Measurements from ENCODE around the gene FBXL17.

The FBXL17 gene

GRCh38 chr5:108061941-108062340 lies 320.0 kb downstream of the FBXL17 start:
- no peaks in the 10 kb centered on the region for H3K27me3 ChIP-seq (ENCODE audit: insufficient read depth, low read length)
- no peak overlapping the region for H2AFZ ChIP-seq (ENCODE audit: low read depth, low read length)
- H3K9me3 ChIP-seq (ENCODE audit: low read length) = no peaks in the 10 kb centered on the region
- peaks cover 2% of the 10 kb centered on the region for H3K4me1 ChIP-seq (ENCODE audit: insufficient read depth, low read length)
- no peaks in the 10 kb centered on the region for H3K36me3 ChIP-seq (ENCODE audit: insufficient read depth, low read length)
- no peak overlapping the region for H3K4me3 ChIP-seq (ENCODE audit: low read length)

DNA sequence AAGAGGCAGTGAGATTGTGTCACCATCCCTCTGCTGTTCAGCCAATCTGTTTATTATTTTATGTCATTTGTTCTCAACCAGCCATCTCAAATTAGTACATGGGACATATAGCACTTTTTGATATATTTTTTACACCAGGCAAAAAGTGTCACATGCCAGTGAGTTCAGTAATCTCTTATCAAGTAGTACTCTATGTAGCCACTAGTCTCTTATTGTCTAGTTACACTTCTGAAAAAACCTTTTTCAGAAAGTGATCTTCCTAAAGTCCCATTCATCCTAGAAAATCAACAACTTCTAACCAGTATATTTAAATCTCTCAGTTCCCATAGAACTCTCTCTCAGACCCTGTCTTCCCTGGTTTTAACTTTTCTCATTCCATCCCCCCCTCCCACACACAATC lies 321.6 kb downstream of the FBXL17 start:
- H3K4me1 ChIP-seq (ENCODE audit: insufficient read depth, low read length) = peaks cover 2% of the 10 kb centered on the region
- no peak overlapping the region for H3K4me3 ChIP-seq (ENCODE audit: low read length)
- no peak overlapping the region for H2AFZ ChIP-seq (ENCODE audit: low read depth, low read length)
- no peaks in the 10 kb centered on the region for H3K27me3 ChIP-seq (ENCODE audit: insufficient read depth, low read length)
- H3K9me3 ChIP-seq (ENCODE audit: low read length) = no peaks in the 10 kb centered on the region
- H3K36me3 ChIP-seq (ENCODE audit: insufficient read depth, low read length) = no peaks in the 10 kb centered on the region

- Histone ChIP-seq H3K27me3 (ENCODE audit: insufficient read depth, low read length) (no peaks in the 10 kb centered on the region), H3K36me3 (ENCODE audit: insufficient read depth, low read length) (no peaks in the 10 kb centered on the region), H3K4me1 (ENCODE audit: insufficient read depth, low read length) (peaks cover 2% of the 10 kb centered on the region), H2AFZ (ENCODE audit: low read depth, low read length) (no peak overlapping the region), H3K4me3 (ENCODE audit: low read length) (no peak overlapping the region), H3K9me3 (ENCODE audit: low read length) (no peaks in the 10 kb centered on the region)
Observed at GRCh38 chr5:108059334-108059733, 322.6 kb downstream of the FBXL17 start.

- Histone ChIP-seq H3K27me3 (ENCODE audit: insufficient read depth, low read length) (no peaks in the 10 kb centered on the region), H2AFZ (ENCODE audit: low read depth, low read length) (no peak overlapping the region), H3K4me1 (ENCODE audit: insufficient read depth, low read length) (no peaks in the 10 kb centered on the region), H3K4me3 (ENCODE audit: low read length) (no peak overlapping the region), H3K36me3 (ENCODE audit: insufficient read depth, low read length) (no peaks in the 10 kb centered on the region), H3K9me3 (ENCODE audit: low read length) (no peaks in the 10 kb centered on the region)
Observed at GRCh38 chr5:108054349-108054748, 327.5 kb downstream of the FBXL17 start.

DNA sequence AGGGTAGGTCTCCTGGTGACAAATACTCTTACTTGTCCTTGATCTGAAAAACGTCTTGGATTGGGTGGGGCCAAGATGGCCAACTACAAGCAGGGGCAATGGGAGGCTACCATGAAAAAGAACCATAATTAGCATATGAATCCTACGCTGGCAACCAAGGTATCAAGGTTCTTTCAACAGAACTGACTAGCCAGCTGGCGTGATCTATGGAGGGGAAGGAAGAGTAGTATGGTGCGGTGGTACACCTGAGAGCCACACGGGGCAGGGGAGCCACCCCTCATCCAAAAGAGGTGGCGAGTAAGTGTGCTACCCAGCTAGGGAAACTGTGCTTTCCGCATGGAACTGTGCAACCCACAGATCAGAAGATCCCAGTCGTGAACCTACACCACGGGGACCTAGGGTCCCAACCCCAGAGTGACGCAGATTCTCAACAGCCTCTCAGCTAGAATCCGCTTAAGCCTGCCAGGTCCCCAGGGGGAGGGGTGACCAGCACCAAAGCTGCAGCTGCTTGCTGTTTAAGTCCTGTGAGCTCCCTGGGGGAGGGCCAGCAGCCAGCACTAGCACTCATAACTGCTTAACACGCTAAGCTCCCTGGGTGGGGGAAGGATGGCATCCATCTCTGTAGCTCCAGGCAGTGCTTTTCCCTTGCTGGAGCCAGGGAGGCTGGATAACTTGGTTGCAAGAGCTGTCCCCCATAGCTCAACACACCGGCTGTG lies 334.8 kb downstream of the FBXL17 start:
- no peak overlapping the region for H2AFZ ChIP-seq (ENCODE audit: low read depth, low read length)
- H3K36me3 ChIP-seq (ENCODE audit: insufficient read depth, low read length) = no peaks in the 10 kb centered on the region
- H3K4me1 ChIP-seq (ENCODE audit: insufficient read depth, low read length) = no peaks in the 10 kb centered on the region
- H3K4me3 ChIP-seq (ENCODE audit: low read length) = no peak overlapping the region
- H3K27me3 ChIP-seq (ENCODE audit: insufficient read depth, low read length) = no peaks in the 10 kb centered on the region
- H3K9me3 ChIP-seq (ENCODE audit: low read length) = peaks cover 3% of the 10 kb centered on the region

- Histone ChIP-seq H3K4me3 (ENCODE audit: low read length) (no peak overlapping the region), H3K27me3 (ENCODE audit: insufficient read depth, low read length) (peaks cover 18% of the 10 kb centered on the region), H3K4me1 (ENCODE audit: insufficient read depth, low read length) (no peaks in the 10 kb centered on the region), H2AFZ (ENCODE audit: low read depth, low read length) (no peak overlapping the region), H3K9me3 (ENCODE audit: low read length) (peaks cover 7% of the 10 kb centered on the region), H3K36me3 (ENCODE audit: insufficient read depth, low read length) (no peaks in the 10 kb centered on the region)
Observed at GRCh38 chr5:108036482-108036881, 345.4 kb downstream of the FBXL17 start.

- peaks cover 7% of the 10 kb centered on the region for H3K9me3 ChIP-seq (ENCODE audit: low read length)
- no peak overlapping the region for H3K4me3 ChIP-seq (ENCODE audit: low read length)
- peaks cover 55% of the 10 kb centered on the region for H3K27me3 ChIP-seq (ENCODE audit: insufficient read depth, low read length)
- H3K4me1 ChIP-seq (ENCODE audit: insufficient read depth, low read length) = peaks cover 12% of the 10 kb centered on the region
- H3K36me3 ChIP-seq (ENCODE audit: insufficient read depth, low read length) = no peaks in the 10 kb centered on the region
- no peak overlapping the region for H2AFZ ChIP-seq (ENCODE audit: low read depth, low read length)
Observed at GRCh38 chr5:108028883-108029282, 353.0 kb downstream of the FBXL17 start.

DNA sequence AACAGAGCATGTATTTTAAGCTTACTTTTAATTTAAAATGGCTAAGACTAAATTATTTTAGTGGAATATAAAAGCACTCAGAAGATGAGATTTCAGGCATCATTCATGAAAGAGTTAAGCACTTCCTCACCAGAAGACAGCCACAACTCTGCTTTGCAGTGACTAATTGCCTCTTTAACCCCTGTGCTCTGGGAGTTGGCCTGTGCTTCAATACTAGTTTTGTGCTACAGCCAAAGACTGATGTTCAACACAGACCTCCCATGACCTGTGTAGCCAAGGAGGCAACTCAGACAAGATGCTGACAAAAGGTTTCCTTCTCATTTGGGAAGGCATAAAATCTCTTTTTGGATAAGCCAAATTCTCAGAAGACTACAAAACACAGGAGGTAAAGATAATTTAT lies 353.5 kb downstream of the FBXL17 start:
- Histone ChIP-seq H3K27me3 (ENCODE audit: insufficient read depth, low read length) (peaks cover 55% of the 10 kb centered on the region), H3K36me3 (ENCODE audit: insufficient read depth, low read length) (no peaks in the 10 kb centered on the region), H2AFZ (ENCODE audit: low read depth, low read length) (no peak overlapping the region), H3K4me1 (ENCODE audit: insufficient read depth, low read length) (peaks cover 12% of the 10 kb centered on the region), H3K9me3 (ENCODE audit: low read length) (peaks cover 7% of the 10 kb centered on the region), H3K4me3 (ENCODE audit: low read length) (no peak overlapping the region)

DNA sequence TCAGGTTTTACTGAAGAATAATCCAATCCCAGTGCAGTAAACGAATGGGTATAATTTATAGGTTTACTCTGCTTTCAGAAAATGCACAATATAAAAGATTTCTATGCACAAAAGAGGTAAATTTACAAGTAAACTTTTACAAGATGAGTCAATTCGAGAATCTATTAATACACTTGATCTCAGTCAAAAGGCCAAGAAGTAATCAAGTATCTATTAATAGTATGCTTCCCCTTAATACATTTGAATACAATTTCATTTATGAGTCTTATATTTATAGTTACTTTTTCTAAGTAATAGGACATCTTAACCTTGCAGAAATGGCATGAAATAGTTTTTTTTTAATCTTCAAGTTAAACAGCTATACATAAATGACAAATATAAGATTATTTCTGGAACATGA lies 355.9 kb downstream of the FBXL17 start:
- peaks cover 12% of the 10 kb centered on the region for H3K4me1 ChIP-seq (ENCODE audit: insufficient read depth, low read length)
- H3K9me3 ChIP-seq (ENCODE audit: low read length) = no peaks in the 10 kb centered on the region
- no peaks in the 10 kb centered on the region for H3K36me3 ChIP-seq (ENCODE audit: insufficient read depth, low read length)
- no peak overlapping the region for H2AFZ ChIP-seq (ENCODE audit: low read depth, low read length)
- peaks cover 36% of the 10 kb centered on the region for H3K27me3 ChIP-seq (ENCODE audit: insufficient read depth, low read length)
- H3K4me3 ChIP-seq (ENCODE audit: low read length) = no peak overlapping the region

DNA sequence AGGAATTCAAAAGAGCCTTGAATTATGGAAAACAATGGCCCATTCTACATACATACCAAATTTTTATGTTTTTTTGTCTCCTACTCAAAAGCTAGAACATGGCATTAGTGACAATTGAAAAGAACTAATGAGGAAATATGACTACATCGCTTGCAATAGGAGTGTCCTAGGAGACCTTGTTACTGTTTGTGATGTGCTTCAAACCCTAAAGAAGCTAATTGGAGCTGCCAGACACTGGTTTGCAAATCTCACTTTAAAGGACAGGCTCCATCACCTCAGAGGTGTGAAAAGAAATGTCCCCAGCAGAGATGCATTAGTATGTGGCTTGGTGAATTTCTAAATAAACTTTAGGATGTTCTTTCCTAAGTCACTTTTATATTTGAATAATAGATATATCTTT lies 356.9 kb downstream of the FBXL17 start:
- H3K4me1 ChIP-seq (ENCODE audit: insufficient read depth, low read length) = peaks cover 12% of the 10 kb centered on the region
- no peak overlapping the region for H2AFZ ChIP-seq (ENCODE audit: low read depth, low read length)
- no peaks in the 10 kb centered on the region for H3K36me3 ChIP-seq (ENCODE audit: insufficient read depth, low read length)
- H3K27me3 ChIP-seq (ENCODE audit: insufficient read depth, low read length) = peaks cover 26% of the 10 kb centered on the region
- H3K4me3 ChIP-seq (ENCODE audit: low read length) = no peak overlapping the region
- H3K9me3 ChIP-seq (ENCODE audit: low read length) = no peaks in the 10 kb centered on the region

- H3K4me3 ChIP-seq (ENCODE audit: low read length) = no peak overlapping the region
- no peaks in the 10 kb centered on the region for H3K36me3 ChIP-seq (ENCODE audit: insufficient read depth, low read length)
- peaks cover 3% of the 10 kb centered on the region for H3K9me3 ChIP-seq (ENCODE audit: low read length)
- no peaks in the 10 kb centered on the region for H3K27me3 ChIP-seq (ENCODE audit: insufficient read depth, low read length)
- no peak overlapping the region for H2AFZ ChIP-seq (ENCODE audit: low read depth, low read length)
- peaks cover 4% of the 10 kb centered on the region for H3K4me1 ChIP-seq (ENCODE audit: insufficient read depth, low read length)
Observed at GRCh38 chr5:108016101-108016500, 365.8 kb downstream of the FBXL17 start.

GRCh38 chr5:108006791-108007190 lies 375.1 kb downstream of the FBXL17 start:
- H3K4me1 ChIP-seq (ENCODE audit: insufficient read depth, low read length) = no peaks in the 10 kb centered on the region
- H2AFZ ChIP-seq (ENCODE audit: low read depth, low read length) = no peak overlapping the region
- no peaks in the 10 kb centered on the region for H3K27me3 ChIP-seq (ENCODE audit: insufficient read depth, low read length)
- H3K4me3 ChIP-seq (ENCODE audit: low read length) = no peak overlapping the region
- H3K9me3 ChIP-seq (ENCODE audit: low read length) = no peaks in the 10 kb centered on the region
- no peaks in the 10 kb centered on the region for H3K36me3 ChIP-seq (ENCODE audit: insufficient read depth, low read length)

DNA sequence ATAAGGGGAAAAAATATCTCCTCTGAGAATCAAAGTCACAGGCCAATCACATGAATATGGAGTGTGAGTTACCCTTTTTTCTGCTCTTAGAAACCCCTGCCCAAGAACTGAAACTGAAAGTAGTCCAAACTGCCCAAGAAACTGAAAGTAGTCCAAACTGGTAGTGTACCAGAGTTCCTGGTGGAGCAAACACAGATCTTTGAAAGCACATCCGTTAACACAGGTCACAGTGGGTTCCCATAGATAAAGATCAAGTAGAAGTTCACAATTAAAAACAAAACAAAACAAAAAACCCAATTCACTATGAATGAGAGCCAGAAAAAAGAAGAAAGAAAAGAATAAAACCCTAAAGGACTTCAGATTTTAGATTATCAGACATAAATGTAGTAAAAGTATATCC lies 378.7 kb downstream of the FBXL17 start:
- Histone ChIP-seq H3K36me3 (ENCODE audit: insufficient read depth, low read length) (no peaks in the 10 kb centered on the region), H3K27me3 (ENCODE audit: insufficient read depth, low read length) (no peaks in the 10 kb centered on the region), H3K4me1 (ENCODE audit: insufficient read depth, low read length) (peaks cover 1% of the 10 kb centered on the region), H2AFZ (ENCODE audit: low read depth, low read length) (no peak overlapping the region), H3K4me3 (ENCODE audit: low read length) (no peak overlapping the region), H3K9me3 (ENCODE audit: low read length) (no peaks in the 10 kb centered on the region)

- Histone ChIP-seq H3K4me3 (ENCODE audit: low read length) (no peak overlapping the region), H3K9me3 (ENCODE audit: low read length) (no peaks in the 10 kb centered on the region), H3K36me3 (ENCODE audit: insufficient read depth, low read length) (no peaks in the 10 kb centered on the region), H3K4me1 (ENCODE audit: insufficient read depth, low read length) (peaks cover 12% of the 10 kb centered on the region), H3K27me3 (ENCODE audit: insufficient read depth, low read length) (no peaks in the 10 kb centered on the region), H2AFZ (ENCODE audit: low read depth, low read length) (no peak overlapping the region)
Observed at GRCh38 chr5:108001222-108001621, 380.7 kb downstream of the FBXL17 start.
